Upper lobe of right lung (tissue), 1 donor: ENCODE results near the gene LRFN2. TPM values are rescaled to one million over a fixed set of nuclear protein-coding genes. Genes with fewer than 3 reads are reported as not detected.

Source experiments
- ATAC-seq: fragments of 200-7000 bp; cut with Tn5 transposase; one replicate; pipeline ENCODE4 v1.9.1; 2020; ENCODE audit warnings: mild to moderate bottlenecking, moderate library complexity
- DNase-seq: peaks from one replicate; pipeline ENCODE4 v3.0.0-alpha.2; 2020
- H3K27ac ChIP-seq: fragments of 200-600 bp; one replicate; pipeline ENCODE4 v1.8.0; 2022
- H3K27me3 ChIP-seq: fragments of 200-600 bp; one replicate; pipeline ENCODE4 v1.8.0; 2022; ENCODE audit warnings: mild to moderate bottlenecking
- H3K36me3 ChIP-seq: fragments of 200-600 bp; one replicate; pipeline ENCODE4 v1.8.0; 2022
- H3K4me1 ChIP-seq: fragments of 200-600 bp; one replicate; pipeline ENCODE4 v1.8.0; 2022
- H3K4me3 ChIP-seq: fragments of 200-600 bp; one replicate; pipeline ENCODE4 v1.8.0; 2022; ENCODE audit warnings: mild to moderate bottlenecking
- H3K9me3 ChIP-seq: fragments of 200-600 bp; one replicate; pipeline ENCODE4 v1.8.0; 2022
- CTCF ChIP-seq: fragments of 200-600 bp; IDR thresholded peaks from one replicate; pipeline ENCODE4 v1.8.0; 2022; ENCODE audit warnings: antibody characterized with exemption
- intact Hi-C: fragments of 100-400 bp; cut with DNase I; formaldehyde crosslinking; loops from one replicate; pipeline ENCODE4 v1.11.0; 2022
- total RNA-seq: library from RNA; stranded (reverse); fragmentation: NEBNext Ultra II Directional; extraction: Animal tissue kit (Norgen Biotek cat#: 25700); gene quantifications from one replicate; pipeline ENCODE4 v1.2.1, GENCODE V29; 2021
- donor health status: DM: no; HTN: yes; CAD: no; lungs with severe emphysema.

LRFN2 gene
- total RNA-seq, 1 donor from 2014 or later = not detected

GRCh38 chr6:40353967-40354452, 233.2 kb downstream of the LRFN2 start:
- ATAC-seq (peak; percentile 5), DNase-seq (no peak)
- H3K4me3 ChIP-seq = no peak overlapping the region
- H3K27me3 ChIP-seq = no peaks in the 10 kb centered on the region
- H3K9me3 ChIP-seq = no peaks in the 10 kb centered on the region
- no peaks in the 10 kb centered on the region for H3K4me1 ChIP-seq
- no peak overlapping the region for H3K27ac ChIP-seq
- H3K36me3 ChIP-seq = no peaks in the 10 kb centered on the region
- no peak for TF ChIP-seq CTCF
- intact Hi-C loops = no loop called here

- H3K4me3 ChIP-seq = no peak overlapping the region
- H3K27ac ChIP-seq = no peak overlapping the region
- no peaks in the 10 kb centered on the region for H3K9me3 ChIP-seq
- DNase-seq (no peak), ATAC-seq (no peak)
- intact Hi-C loops = no loop called here
- H3K4me1 ChIP-seq = no peaks in the 10 kb centered on the region
- no peaks in the 10 kb centered on the region for H3K27me3 ChIP-seq
- TF ChIP-seq CTCF = no peak
- no peaks in the 10 kb centered on the region for H3K36me3 ChIP-seq
These were observed 233.8 kb downstream of the LRFN2 start for GRCh38 chr6:40353197-40353966.

- Histone ChIP-seq H3K36me3 (no peaks in the 10 kb centered on the region), H3K27me3 (no peaks in the 10 kb centered on the region), H3K4me1 (no peaks in the 10 kb centered on the region), H3K27ac (no peak overlapping the region), H3K4me3 (no peak overlapping the region), H3K9me3 (no peaks in the 10 kb centered on the region)
- DNase-seq = no peak
- no peak for TF ChIP-seq CTCF
- intact Hi-C loops = no loop called here
- no peak for ATAC-seq
These were observed 234.5 kb downstream of the LRFN2 start for GRCh38 chr6:40352527-40353170.

- no peaks in the 10 kb centered on the region for H3K27me3 ChIP-seq
- no peak overlapping the region for H3K4me3 ChIP-seq
- ATAC-seq = no peak
- no peak for DNase-seq
- no peak overlapping the region for H3K27ac ChIP-seq
- no peaks in the 10 kb centered on the region for H3K36me3 ChIP-seq
- H3K4me1 ChIP-seq = no peaks in the 10 kb centered on the region
- no peak for TF ChIP-seq CTCF
- no peaks in the 10 kb centered on the region for H3K9me3 ChIP-seq
- intact Hi-C loops = no loop called here
These were observed 235.2 kb downstream of the LRFN2 start for GRCh38 chr6:40352006-40352405.

GRCh38 chr6:40350747-40351217, 236.4 kb downstream of the LRFN2 start:
- ATAC-seq (no peak), DNase-seq (no peak)
- Histone ChIP-seq H3K4me1 (no peaks in the 10 kb centered on the region), H3K9me3 (no peaks in the 10 kb centered on the region), H3K4me3 (no peak overlapping the region), H3K27ac (no peak overlapping the region), H3K36me3 (no peaks in the 10 kb centered on the region), H3K27me3 (no peaks in the 10 kb centered on the region)
- no peak for TF ChIP-seq CTCF
- intact Hi-C loops = no loop called here
